ENCODE data around the gene WNK1. TPM values are rescaled to one million over a fixed set of nuclear protein-coding genes. Genes with fewer than 3 reads are reported as not detected.

WNK1 gene
- total RNA-seq, 4 donors from 2014 or later: 273 to 518 (median 346) TPM

- intact Hi-C loops (cut with DNase I; ENCODE audit: low total_unique reads): no loop called here
- TF ChIP-seq POLR2A (IDR thresholded peaks at IDR 0.05): no peak
- WGBS, 2 donors: 71 to 76% methylated on average over 3 of the region's 3 CpGs
- DNase-seq (ENCODE audit: low spot score in 2 of 2): no peak
- no peak overlapping the region for H3K4me3 ChIP-seq (ENCODE audit: low read depth, poor library complexity, severe bottlenecking)
Observed at GRCh38 chr12:789852-790563, 37.6 kb downstream of the WNK1 start.

GRCh38 chr12:790608-791007 lies 38.2 kb downstream of the WNK1 start:
- intact Hi-C loops (cut with DNase I; ENCODE audit: low total_unique reads): no loop called here
- no peak overlapping the region for H3K4me3 ChIP-seq (ENCODE audit: low read depth, poor library complexity, severe bottlenecking)
- no peak for DNase-seq (ENCODE audit: low spot score in 2 of 2)
- 70 to 79% methylated on average over 1 of the region's 1 CpG for WGBS, 2 donors
- TF ChIP-seq, protein P1, sequence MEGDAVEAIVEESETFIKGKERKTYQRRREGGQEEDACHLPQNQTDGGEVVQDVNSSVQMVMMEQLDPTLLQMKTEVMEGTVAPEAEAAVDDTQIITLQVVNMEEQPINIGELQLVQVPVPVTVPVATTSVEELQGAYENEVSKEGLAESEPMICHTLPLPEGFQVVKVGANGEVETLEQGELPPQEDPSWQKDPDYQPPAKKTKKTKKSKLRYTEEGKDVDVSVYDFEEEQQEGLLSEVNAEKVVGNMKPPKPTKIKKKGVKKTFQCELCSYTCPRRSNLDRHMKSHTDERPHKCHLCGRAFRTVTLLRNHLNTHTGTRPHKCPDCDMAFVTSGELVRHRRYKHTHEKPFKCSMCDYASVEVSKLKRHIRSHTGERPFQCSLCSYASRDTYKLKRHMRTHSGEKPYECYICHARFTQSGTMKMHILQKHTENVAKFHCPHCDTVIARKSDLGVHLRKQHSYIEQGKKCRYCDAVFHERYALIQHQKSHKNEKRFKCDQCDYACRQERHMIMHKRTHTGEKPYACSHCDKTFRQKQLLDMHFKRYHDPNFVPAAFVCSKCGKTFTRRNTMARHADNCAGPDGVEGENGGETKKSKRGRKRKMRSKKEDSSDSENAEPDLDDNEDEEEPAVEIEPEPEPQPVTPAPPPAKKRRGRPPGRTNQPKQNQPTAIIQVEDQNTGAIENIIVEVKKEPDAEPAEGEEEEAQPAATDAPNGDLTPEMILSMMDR (IDR thresholded peaks at IDR 0.05): no peak
- TF ChIP-seq POLR2A (IDR thresholded peaks at IDR 0.05): no peak

DNA sequence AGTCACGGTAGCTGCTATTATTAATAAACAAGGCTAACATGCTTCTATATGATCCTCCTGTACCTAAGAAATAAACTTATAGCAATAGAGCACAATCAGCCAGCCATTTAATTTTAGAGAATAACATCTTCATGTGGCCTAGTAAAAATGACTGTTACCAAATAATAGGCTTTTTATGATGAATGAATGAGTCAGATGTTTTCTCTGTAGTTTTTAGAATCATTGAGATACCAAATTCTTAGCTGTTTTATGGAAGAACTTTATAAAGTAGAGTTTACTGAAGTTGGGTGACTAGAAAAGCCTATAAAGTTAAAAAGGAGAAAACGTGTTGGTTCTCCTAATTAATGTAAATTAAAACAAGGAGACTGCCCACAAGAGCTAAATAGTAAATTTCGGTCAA lies 40.7 kb downstream of the WNK1 start:
- H3K4me3 ChIP-seq (ENCODE audit: low read depth, poor library complexity, severe bottlenecking): no peak overlapping the region
- TF ChIP-seq, protein P1 (IDR thresholded peaks at IDR 0.05): no peak
- no peak for TF ChIP-seq POLR2A (IDR thresholded peaks at IDR 0.05)
- WGBS, 2 donors: 76 to 83% methylated on average over 3 of the region's 3 CpGs
- intact Hi-C loops (cut with DNase I; ENCODE audit: low total_unique reads): no loop called here
- no peak for DNase-seq (ENCODE audit: low spot score in 2 of 2)

DNA sequence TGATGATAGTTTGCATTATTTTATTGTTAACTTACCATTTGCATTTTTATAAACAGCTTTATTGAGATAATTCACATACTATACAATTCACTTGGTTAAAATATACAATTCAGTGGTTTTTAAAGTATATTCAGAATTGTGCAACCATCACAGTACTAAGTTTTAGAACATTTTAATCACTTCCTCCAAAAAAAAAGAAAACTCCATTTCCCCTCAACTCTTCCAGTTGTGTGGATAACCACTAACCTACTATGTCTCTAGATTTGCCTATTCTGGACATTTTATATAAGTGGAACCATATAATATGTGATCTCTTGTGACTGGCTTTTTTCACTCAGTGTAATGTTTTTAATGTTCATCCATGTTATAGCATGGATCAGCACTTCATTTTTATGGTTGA lies 41.3 kb downstream of the WNK1 start:
- no peak for DNase-seq (ENCODE audit: low spot score in 2 of 2)
- no peak for TF ChIP-seq POLR2A (IDR thresholded peaks at IDR 0.05)
- TF ChIP-seq, protein P1 (IDR thresholded peaks at IDR 0.05): no peak
- no peak overlapping the region for H3K4me3 ChIP-seq (ENCODE audit: low read depth, poor library complexity, severe bottlenecking)
- intact Hi-C loops (cut with DNase I; ENCODE audit: low total_unique reads): no loop called here

- no peak overlapping the region for H3K4me3 ChIP-seq (ENCODE audit: low read depth, poor library complexity, severe bottlenecking)
- no peak for DNase-seq (ENCODE audit: low spot score in 2 of 2)
- TF ChIP-seq, protein P1 (IDR thresholded peaks at IDR 0.05): no peak
- TF ChIP-seq POLR2A (IDR thresholded peaks at IDR 0.05): no peak
- intact Hi-C loops (cut with DNase I; ENCODE audit: low total_unique reads): no loop called here
- WGBS, 2 donors: 67 to 75% methylated on average over 4 of the region's 4 CpGs
Observed at GRCh38 chr12:795305-795704, 42.9 kb downstream of the WNK1 start.

DNA sequence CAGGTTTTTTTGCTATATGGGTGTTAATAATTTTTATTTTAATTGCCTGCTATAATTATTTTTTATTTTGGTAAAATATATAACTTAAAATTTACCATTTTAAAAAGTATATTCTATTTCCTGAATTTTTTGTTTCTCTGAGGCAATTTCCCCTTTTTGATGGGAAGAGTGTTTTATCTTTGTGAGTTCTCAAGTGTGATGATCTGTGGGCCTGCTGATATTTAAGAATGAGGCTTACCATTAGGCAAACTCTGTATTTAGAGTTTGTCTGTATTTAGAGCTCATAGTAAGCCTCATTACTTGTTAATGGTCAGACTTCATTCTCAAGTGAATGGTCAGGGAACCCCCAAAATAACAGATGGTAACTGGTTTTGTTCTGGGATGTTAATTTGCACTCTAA lies 48.0 kb downstream of the WNK1 start:
- intact Hi-C loops (cut with DNase I; ENCODE audit: low total_unique reads): no loop called here

More for the DNA sequence above, 48.0 kb downstream of the WNK1 start:
- DNase-seq (ENCODE audit: low spot score in 2 of 2): no peak
- TF ChIP-seq, protein P1 (IDR thresholded peaks at IDR 0.05): no peak
- no peak for TF ChIP-seq POLR2A (IDR thresholded peaks at IDR 0.05)
- H3K4me3 ChIP-seq (ENCODE audit: low read depth, poor library complexity, severe bottlenecking): no peak overlapping the region

All from lower leg skin (tissue), 4 donors.